ENCODE results near the gene SIPA1L3.
"Not testable (repeated sequence)": the region's sequence is repeated elsewhere in the genome, so short reads cannot be mapped to it uniquely, and the experiment has no call there.

The SIPA1L3 gene, protein sequence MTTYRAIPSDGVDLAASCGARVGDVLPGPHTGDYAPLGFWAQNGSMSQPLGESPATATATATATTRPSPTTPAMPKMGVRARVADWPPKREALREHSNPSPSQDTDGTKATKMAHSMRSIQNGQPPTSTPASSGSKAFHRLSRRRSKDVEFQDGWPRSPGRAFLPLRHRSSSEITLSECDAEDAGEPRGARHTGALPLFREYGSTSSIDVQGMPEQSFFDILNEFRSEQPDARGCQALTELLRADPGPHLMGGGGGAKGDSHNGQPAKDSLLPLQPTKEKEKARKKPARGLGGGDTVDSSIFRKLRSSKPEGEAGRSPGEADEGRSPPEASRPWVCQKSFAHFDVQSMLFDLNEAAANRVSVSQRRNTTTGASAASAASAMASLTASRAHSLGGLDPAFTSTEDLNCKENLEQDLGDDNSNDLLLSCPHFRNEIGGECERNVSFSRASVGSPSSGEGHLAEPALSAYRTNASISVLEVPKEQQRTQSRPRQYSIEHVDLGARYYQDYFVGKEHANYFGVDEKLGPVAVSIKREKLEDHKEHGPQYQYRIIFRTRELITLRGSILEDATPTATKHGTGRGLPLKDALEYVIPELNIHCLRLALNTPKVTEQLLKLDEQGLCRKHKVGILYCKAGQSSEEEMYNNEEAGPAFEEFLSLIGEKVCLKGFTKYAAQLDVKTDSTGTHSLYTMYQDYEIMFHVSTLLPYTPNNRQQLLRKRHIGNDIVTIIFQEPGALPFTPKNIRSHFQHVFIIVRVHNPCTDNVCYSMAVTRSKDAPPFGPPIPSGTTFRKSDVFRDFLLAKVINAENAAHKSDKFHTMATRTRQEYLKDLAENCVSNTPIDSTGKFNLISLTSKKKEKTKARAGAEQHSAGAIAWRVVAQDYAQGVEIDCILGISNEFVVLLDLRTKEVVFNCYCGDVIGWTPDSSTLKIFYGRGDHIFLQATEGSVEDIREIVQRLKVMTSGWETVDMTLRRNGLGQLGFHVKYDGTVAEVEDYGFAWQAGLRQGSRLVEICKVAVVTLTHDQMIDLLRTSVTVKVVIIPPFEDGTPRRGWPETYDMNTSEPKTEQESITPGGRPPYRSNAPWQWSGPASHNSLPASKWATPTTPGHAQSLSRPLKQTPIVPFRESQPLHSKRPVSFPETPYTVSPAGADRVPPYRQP (N-terminal part only)

DNA sequence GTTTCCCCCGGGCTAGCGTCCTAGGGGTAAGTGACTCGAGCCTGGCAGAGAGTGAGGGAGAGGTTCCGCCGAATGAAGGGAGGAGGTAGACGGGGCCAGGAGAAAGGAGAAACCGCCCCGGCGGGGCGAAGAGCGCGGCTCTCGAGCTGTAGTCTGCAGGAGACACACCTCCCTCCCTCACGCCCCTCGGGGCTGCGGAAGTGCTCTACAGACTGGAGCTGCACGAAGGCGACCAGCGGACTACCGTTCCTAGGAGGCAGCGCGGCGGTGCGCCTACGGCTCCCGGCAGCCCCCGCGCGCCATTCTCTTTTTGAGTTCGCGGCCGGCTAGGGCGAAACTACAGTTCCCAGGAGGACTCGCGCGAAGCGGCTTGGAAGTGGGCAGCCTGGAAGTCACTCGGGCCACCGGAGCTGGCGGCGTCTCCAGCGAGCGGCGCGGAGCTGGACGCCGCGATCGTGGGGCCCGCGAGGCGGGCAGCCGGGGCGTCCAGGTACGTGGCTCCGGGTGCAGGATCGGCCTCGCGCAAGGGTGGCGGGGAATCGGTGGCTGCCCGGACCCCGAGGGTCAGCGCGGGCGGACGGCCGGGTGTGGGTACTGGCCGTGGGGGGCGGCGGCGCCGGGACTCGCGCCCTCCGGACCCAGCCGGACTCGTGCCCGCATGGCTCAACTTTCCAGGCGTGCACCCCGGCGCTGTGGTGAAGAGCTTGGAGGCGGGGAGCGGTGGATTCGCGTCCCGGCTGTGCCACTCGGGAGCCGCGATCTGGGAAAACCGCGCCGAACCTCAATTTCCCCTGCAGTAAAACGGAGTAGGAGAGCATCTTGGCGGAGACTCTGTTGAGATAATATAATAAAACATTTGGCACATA is at the start of gene SIPA1L3:
TSS of gene SIPA1L3 (plus strand) at position 340 of the 866 bp plus-strand sequence. CDS start 174,358 bp downstream, outside the sequence.
- peaks cover 15% of the 10 kb centered on the region; the same call in 1 of the 2 replicates for H3K4me1 ChIP-seq (ENCODE audit: insufficient read depth, low read length)

DNA sequence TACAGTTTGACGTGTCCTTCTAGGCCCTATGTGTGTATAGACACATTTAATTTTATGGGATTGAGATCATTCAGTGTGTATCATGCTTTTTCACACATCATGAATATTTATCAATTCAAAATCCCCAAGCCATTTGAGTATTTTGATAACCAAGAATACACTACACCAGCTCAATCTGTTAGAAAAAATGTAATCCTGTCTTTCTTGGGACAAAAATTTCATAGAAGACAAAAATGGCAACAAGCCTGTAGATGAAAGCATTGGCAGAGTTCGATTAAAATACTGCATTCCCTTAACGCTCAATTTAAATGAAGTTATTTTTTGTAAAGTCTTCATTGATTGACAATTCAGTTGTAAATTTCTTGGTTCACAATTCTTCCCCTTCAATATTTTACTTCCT is 42.5 kb upstream of the SIPA1L3 start:
- H3K9ac ChIP-seq (ENCODE audit: low read depth, low read length): no peak overlapping the region
- no peaks in the 10 kb centered on the region for H3K27me3 ChIP-seq (ENCODE audit: insufficient read depth, low read length)
- no peaks in the 10 kb centered on the region for H3K36me3 ChIP-seq (ENCODE audit: insufficient read depth, low read depth, low read length)
- H3K4me1 ChIP-seq (ENCODE audit: insufficient read depth, low read length): peaks cover 16% of the 10 kb centered on the region
- 0 out of 2 replicates have a peak, but pooled peaks cover under 1% of the 10 kb centered on the region for H3K9me3 ChIP-seq (ENCODE audit: insufficient read depth, low read depth, low read length)
- no peak overlapping the region for H3K27ac ChIP-seq (ENCODE audit: low read length)
- no peak overlapping the region for H3K4me3 ChIP-seq (ENCODE audit: low read length)

More for the DNA sequence above, at the start of gene SIPA1L3:
- Histone ChIP-seq H3K4me3 (ENCODE audit: low read length) (peak within 1 kb of the TSS; percentile 83), H3K36me3 (ENCODE audit: insufficient read depth, low read depth, low read length) (no peaks in the 10 kb centered on the region), H3K27me3 (ENCODE audit: insufficient read depth, low read length) (no peaks in the 10 kb centered on the region), H3K9ac (ENCODE audit: low read depth, low read length) (peak within 1 kb of the TSS; percentile 79), H3K9me3 (ENCODE audit: insufficient read depth, low read depth, low read length) (no peaks in the 10 kb centered on the region), H3K27ac (ENCODE audit: low read length) (peak within 1 kb of the TSS; percentile 79)

DNA sequence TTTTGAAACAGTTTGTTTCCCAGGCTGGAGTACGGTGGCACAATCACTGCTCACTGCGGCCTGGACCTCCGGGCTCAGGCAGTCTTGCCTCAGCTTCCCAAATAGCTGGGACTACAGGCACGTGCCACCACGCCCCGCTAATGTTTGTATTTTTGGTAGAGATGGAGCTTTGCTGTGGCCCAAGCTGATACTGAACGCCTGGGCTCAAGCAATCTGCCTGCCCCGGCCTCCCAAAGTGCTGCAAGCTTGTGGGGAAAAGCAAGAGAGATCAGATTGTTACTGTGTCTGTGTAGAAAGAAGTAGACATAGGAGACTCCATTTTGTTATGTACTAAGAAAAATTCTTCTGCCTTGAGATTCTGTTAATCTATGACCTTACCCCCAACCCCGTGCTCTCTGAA is 41.1 kb upstream of the SIPA1L3 start:
- peaks cover 16% of the 10 kb centered on the region for H3K4me1 ChIP-seq (ENCODE audit: insufficient read depth, low read length)
- H3K9me3 ChIP-seq (ENCODE audit: insufficient read depth, low read depth, low read length): peaks cover 10% of the 10 kb centered on the region
- H3K27ac ChIP-seq (ENCODE audit: low read length); H3K27me3 ChIP-seq (ENCODE audit: insufficient read depth, low read length); H3K36me3 ChIP-seq (ENCODE audit: insufficient read depth, low read depth, low read length); H3K4me3 ChIP-seq (ENCODE audit: low read length): not testable (repeated sequence)
- H3K9ac ChIP-seq (ENCODE audit: low read depth, low read length): peak overlapping the region; percentile 48; the same call in 1 of the 2 replicates

DNA sequence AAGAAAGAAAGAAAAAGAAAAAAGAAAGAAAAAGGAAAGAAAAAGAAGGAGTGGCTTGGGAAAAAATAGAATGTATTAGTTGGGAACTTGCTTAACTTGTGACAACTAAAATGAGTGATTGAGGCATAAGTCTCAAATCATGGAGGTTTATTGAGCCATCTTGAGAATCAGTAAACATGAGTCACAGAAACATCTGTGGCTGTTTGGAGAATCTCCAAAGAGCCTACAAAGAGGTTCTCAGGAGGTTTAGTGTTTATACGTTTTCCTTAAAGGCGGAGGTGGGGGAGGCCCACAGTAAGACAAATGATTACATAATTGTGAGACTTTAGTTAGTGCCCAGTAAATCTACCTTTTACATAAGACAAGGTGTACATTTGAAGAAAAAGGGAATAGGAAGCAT is 39.2 kb upstream of the SIPA1L3 start:
- Histone ChIP-seq H3K9me3 (ENCODE audit: insufficient read depth, low read depth, low read length) (peaks cover 13% of the 10 kb centered on the region), H3K27ac (ENCODE audit: low read length) (no peak overlapping the region), H3K4me3 (ENCODE audit: low read length) (no peak overlapping the region), H3K9ac (ENCODE audit: low read depth, low read length) (no peak overlapping the region), H3K36me3 (ENCODE audit: insufficient read depth, low read depth, low read length) (no peaks in the 10 kb centered on the region), H3K4me1 (ENCODE audit: insufficient read depth, low read length) (peaks cover 13% of the 10 kb centered on the region), H3K27me3 (ENCODE audit: insufficient read depth, low read length) (no peaks in the 10 kb centered on the region)

DNA sequence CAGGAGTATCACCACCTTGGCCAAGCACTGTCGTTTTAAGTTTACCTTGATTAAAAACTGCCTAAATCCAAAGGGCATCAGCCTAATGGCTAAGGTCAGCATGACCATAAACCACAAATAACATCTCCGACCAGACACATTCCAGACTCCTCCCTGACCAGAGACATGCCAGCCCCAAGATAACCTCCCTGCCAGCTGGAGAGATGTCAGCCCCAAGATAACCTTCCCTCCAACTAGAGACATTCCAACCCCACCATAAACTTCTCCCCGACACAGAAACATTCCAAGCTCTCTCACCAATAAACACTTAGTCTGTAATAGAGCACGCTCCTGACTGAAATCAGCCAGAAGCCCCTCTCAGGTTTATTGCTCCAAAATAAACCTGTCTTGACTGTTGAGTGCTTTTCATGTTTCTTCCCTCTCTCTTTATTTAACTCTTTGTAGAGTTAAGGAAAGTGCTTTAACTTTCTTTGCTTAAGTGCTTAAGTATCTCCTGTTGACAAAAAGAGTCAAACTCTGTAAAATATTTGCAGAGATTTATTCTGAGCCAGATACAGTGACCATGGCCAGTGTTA is 37.2 kb upstream of the SIPA1L3 start:
- Histone ChIP-seq H3K9me3 (ENCODE audit: insufficient read depth, low read depth, low read length) (peaks cover 13% of the 10 kb centered on the region), H3K9ac (ENCODE audit: low read depth, low read length) (no peak overlapping the region), H3K4me3 (ENCODE audit: low read length) (no peak overlapping the region), H3K4me1 (ENCODE audit: insufficient read depth, low read length) (peaks cover 15% of the 10 kb centered on the region), H3K27me3 (ENCODE audit: insufficient read depth, low read length) (no peaks in the 10 kb centered on the region), H3K27ac (ENCODE audit: low read length) (no peak overlapping the region), H3K36me3 (ENCODE audit: insufficient read depth, low read depth, low read length) (no peaks in the 10 kb centered on the region)

DNA sequence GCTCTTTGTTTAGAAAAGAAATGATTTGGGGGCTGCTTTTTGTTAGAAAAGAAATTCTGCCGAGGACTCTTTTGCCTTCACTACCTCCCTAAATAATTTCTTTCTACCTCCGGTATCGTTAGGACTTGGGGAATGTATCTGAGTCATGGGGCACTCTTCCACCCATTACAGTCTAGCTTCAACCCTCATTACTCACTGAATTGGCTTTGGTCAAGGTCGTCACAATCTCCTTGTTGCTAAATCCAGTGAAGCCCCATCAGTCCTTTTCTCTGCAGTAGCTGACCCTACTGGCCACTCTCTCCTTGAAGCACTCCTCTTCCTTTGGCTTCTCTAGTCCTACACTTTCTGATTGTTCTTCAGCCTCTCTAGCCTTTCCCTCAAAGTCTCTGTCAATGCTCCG is 34.6 kb upstream of the SIPA1L3 start:
- H3K4me3 ChIP-seq (ENCODE audit: low read length): no peak overlapping the region
- H3K36me3 ChIP-seq (ENCODE audit: insufficient read depth, low read depth, low read length): no peaks in the 10 kb centered on the region
- H3K27ac ChIP-seq (ENCODE audit: low read length): no peak overlapping the region
- H3K27me3 ChIP-seq (ENCODE audit: insufficient read depth, low read length): no peaks in the 10 kb centered on the region
- H3K4me1 ChIP-seq (ENCODE audit: insufficient read depth, low read length): peaks cover 12% of the 10 kb centered on the region
- no peak overlapping the region for H3K9ac ChIP-seq (ENCODE audit: low read depth, low read length)
- H3K9me3 ChIP-seq (ENCODE audit: insufficient read depth, low read depth, low read length): peaks cover 13% of the 10 kb centered on the region

DNA sequence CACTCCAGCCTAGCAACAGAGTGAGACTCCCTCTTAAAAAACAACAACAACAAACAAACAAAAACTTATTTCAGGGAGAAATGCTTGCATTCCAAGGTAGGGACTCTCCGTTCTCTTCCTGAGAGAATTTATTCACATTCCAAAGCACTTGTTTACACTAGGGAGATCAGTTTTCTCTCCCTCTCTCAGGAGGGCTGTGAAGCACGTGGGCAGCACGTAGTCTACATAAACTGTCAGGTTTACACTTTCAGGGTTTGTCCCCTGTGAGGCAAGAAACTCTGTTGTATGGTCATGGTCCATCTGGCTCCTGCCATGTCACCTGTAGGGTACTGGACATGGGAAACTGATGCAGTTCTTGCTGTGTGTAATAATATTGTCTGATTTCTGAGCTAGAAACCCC is 32.2 kb upstream of the SIPA1L3 start:
- Histone ChIP-seq H3K27ac (ENCODE audit: low read length) (no peak overlapping the region), H3K27me3 (ENCODE audit: insufficient read depth, low read length) (no peaks in the 10 kb centered on the region), H3K9ac (ENCODE audit: low read depth, low read length) (no peak overlapping the region), H3K4me1 (ENCODE audit: insufficient read depth, low read length) (0 out of 2 replicates have a peak, but pooled peaks cover 5% of the 10 kb centered on the region), H3K9me3 (ENCODE audit: insufficient read depth, low read depth, low read length) (peaks cover 10% of the 10 kb centered on the region), H3K36me3 (ENCODE audit: insufficient read depth, low read depth, low read length) (no peaks in the 10 kb centered on the region), H3K4me3 (ENCODE audit: low read length) (no peak overlapping the region)

DNA sequence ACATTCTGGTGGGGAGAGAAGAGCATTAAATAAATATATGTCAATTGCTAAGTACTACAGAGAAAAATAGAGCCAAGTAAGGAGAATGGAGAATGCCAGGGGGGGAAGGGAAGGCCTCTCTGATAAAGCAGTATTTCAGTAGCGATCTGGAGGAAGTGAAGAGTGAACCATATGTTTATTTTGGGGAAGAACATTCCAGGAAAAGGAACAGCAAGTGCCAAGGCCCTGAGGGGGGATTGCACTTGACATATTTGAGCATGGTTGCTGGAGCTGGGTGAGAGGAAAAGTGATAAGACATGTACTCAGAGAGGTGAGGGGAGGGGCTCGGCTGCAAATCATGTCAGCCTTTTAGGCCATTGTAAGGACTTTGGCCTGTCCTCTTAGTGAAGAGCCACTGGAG is 31.0 kb upstream of the SIPA1L3 start:
- no peaks in the 10 kb centered on the region for H3K27me3 ChIP-seq (ENCODE audit: insufficient read depth, low read length)
- no peaks in the 10 kb centered on the region for H3K36me3 ChIP-seq (ENCODE audit: insufficient read depth, low read depth, low read length)
- H3K4me1 ChIP-seq (ENCODE audit: insufficient read depth, low read length): 0 out of 2 replicates have a peak, but pooled peaks cover 5% of the 10 kb centered on the region
- no peak overlapping the region for H3K4me3 ChIP-seq (ENCODE audit: low read length)
- H3K9ac ChIP-seq (ENCODE audit: low read depth, low read length): no peak overlapping the region
- no peak overlapping the region for H3K27ac ChIP-seq (ENCODE audit: low read length)
- peaks cover 2% of the 10 kb centered on the region; the same call in 1 of the 2 replicates for H3K9me3 ChIP-seq (ENCODE audit: insufficient read depth, low read depth, low read length)

DNA sequence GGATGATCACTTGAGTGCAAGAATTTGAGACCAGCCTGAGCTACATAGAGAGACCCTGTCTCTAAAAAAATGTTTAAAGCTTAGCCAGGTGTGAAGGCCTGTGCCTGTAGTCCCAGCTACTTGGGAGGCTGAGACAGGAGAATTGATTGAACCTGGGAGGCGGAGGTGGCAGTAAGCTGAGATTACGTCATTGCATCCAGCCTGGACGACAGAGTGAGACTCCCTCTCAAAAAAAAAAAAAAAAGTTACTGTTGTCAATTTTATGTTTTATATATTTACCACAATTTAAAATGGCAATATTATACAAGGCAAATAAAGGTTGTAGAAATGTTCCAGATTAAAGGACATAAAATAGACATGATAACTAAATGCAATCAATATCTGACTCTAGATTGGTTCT is 29.9 kb upstream of the SIPA1L3 start:
- Histone ChIP-seq H3K4me1 (ENCODE audit: insufficient read depth, low read length) (0 out of 2 replicates have a peak, but pooled peaks cover 5% of the 10 kb centered on the region), H3K9me3 (ENCODE audit: insufficient read depth, low read depth, low read length) (0 out of 2 replicates have a peak, but pooled peaks cover 7% of the 10 kb centered on the region), H3K27ac (ENCODE audit: low read length) (no peak overlapping the region), H3K4me3 (ENCODE audit: low read length) (no peak overlapping the region), H3K27me3 (ENCODE audit: insufficient read depth, low read length) (no peaks in the 10 kb centered on the region), H3K9ac (ENCODE audit: low read depth, low read length) (no peak overlapping the region), H3K36me3 (ENCODE audit: insufficient read depth, low read depth, low read length) (no peaks in the 10 kb centered on the region)

DNA sequence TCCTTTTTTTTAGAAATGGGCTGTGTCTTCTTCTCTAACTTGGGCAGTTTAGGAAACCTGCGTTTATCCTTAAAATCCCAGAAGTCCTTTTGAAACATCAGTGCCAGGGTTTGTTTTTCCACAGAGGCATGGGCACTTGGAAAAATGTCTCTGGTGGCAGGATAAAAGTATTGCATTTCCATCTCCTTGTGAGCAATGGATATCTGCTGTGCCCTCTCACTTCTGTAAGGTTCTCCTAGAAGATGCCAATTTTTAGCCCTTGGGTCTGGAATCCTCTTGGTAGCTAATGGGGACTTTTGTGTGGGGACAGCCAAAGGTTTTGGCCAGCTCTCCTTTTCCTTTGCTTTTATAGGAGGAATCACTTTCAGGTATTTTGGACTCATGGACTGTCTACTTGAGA is 21.6 kb upstream of the SIPA1L3 start:
- peaks cover 11% of the 10 kb centered on the region for H3K27me3 ChIP-seq (ENCODE audit: insufficient read depth, low read length)
- no peak overlapping the region for H3K9ac ChIP-seq (ENCODE audit: low read depth, low read length)
- no peaks in the 10 kb centered on the region for H3K4me1 ChIP-seq (ENCODE audit: insufficient read depth, low read length)
- H3K9me3 ChIP-seq (ENCODE audit: insufficient read depth, low read depth, low read length): 0 out of 2 replicates have a peak, but pooled peaks cover 7% of the 10 kb centered on the region
- no peaks in the 10 kb centered on the region for H3K36me3 ChIP-seq (ENCODE audit: insufficient read depth, low read depth, low read length)
- no peak overlapping the region for H3K27ac ChIP-seq (ENCODE audit: low read length)
- H3K4me3 ChIP-seq (ENCODE audit: low read length): no peak overlapping the region

Measured in iPS-20b (cell line).